Suprapubic skin (tissue), 4 donors: Measurements from ENCODE around the gene FRMPD4. TPM values are rescaled to one million over a fixed set of nuclear protein-coding genes. Genes with fewer than 3 reads are reported as not detected.

Source experiments
- DNase-seq, 2 donors: peaks; one replicate each; pipeline ENCODE4 v3.0.0-alpha.2; 2019; ENCODE audit warnings: low spot score in 2 of 2
- H3K27ac ChIP-seq: fragments of 200-600 bp; sonication (generic); one replicate; pipeline ENCODE4 v1.5.1; 2019
- H3K27me3 ChIP-seq: fragments of 200-600 bp; sonication (generic); one replicate; pipeline ENCODE4 v1.5.1; 2019
- H3K36me3 ChIP-seq: fragments of 200-600 bp; sonication (generic); one replicate; pipeline ENCODE4 v1.5.1; 2019
- H3K4me1 ChIP-seq: fragments of 200-600 bp; sonication (generic); one replicate; pipeline ENCODE4 v1.5.1; 2019
- H3K4me3 ChIP-seq: fragments of 200-600 bp; sonication (generic); one replicate; pipeline ENCODE4 v1.5.1; 2019; ENCODE audit warnings: mild to moderate bottlenecking
- H3K9me3 ChIP-seq: fragments of 200-600 bp; sonication (generic); one replicate; pipeline ENCODE4 v1.5.1; 2019
- EP300 ChIP-seq: sonication (generic); formaldehyde crosslinking; IDR thresholded peaks from one replicate; pipeline ENCODE4 v1.6.1; 2017; ENCODE audit warnings: antibody characterized with exemption
- POLR2A ChIP-seq, 2 donors: fragments of 450-650 bp; IDR thresholded peaks; one replicate each; pipeline ENCODE4 v1.6.1; 2017; ENCODE audit warnings: antibody characterized with exemption in 2 of 2, mild to moderate bottlenecking in 2 of 2, moderate library complexity in 2 of 2
- POLR2AphosphoS5 ChIP-seq, 3 donors: sonication (generic); formaldehyde crosslinking; IDR thresholded peaks; one replicate each; pipeline ENCODE4 v1.6.1; 2017; ENCODE audit warnings: antibody characterized with exemption in 3 of 3
- WGBS: methylation state at CpG from one replicate; pipeline ENCODE4 v1.1.5; 2018; 5-methylcytosine and 5-hydroxymethylcytosine counted together
- total RNA-seq, 4 donors: library from RNA; depleted of rRNA; stranded (reverse); fragments of >200 nt; gene quantifications; one replicate each; pipeline ENCODE4 v1.1.0, GENCODE V29; 2016
- TF ChIP-seq, protein P1 (sequence below), 2 donors: fragments of 200-600 bp in 1 of 2; fragments of 450-650 bp in 1 of 2; sonication (generic) in 1 of 2; IDR thresholded peaks; one replicate each; pipeline ENCODE4 v1.5.1; 2016 to 2019; ENCODE audit warnings: antibody characterized with exemption in 2 of 2, mild to moderate bottlenecking in 1 of 2, moderate library complexity in 1 of 2

Gene FRMPD4
- total RNA-seq, 4 donors from 2014 or later: 0.08 to 0.13 TPM; not detected in 2

GRCh38 chrX:12319003-12319519 lies 180.8 kb downstream of the FRMPD4 start:
- H3K4me1 ChIP-seq: no peaks in the 10 kb centered on the region
- H3K36me3 ChIP-seq: no peaks in the 10 kb centered on the region
- no peaks in the 10 kb centered on the region for H3K9me3 ChIP-seq
- TF ChIP-seq POLR2AphosphoS5 (IDR thresholded peaks at IDR 0.05): no peak
- TF ChIP-seq POLR2A (IDR thresholded peaks at IDR 0.05): no peak
- TF ChIP-seq, protein P1, sequence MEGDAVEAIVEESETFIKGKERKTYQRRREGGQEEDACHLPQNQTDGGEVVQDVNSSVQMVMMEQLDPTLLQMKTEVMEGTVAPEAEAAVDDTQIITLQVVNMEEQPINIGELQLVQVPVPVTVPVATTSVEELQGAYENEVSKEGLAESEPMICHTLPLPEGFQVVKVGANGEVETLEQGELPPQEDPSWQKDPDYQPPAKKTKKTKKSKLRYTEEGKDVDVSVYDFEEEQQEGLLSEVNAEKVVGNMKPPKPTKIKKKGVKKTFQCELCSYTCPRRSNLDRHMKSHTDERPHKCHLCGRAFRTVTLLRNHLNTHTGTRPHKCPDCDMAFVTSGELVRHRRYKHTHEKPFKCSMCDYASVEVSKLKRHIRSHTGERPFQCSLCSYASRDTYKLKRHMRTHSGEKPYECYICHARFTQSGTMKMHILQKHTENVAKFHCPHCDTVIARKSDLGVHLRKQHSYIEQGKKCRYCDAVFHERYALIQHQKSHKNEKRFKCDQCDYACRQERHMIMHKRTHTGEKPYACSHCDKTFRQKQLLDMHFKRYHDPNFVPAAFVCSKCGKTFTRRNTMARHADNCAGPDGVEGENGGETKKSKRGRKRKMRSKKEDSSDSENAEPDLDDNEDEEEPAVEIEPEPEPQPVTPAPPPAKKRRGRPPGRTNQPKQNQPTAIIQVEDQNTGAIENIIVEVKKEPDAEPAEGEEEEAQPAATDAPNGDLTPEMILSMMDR (IDR thresholded peaks at IDR 0.05): no peak
- TF ChIP-seq EP300: no peak
- H3K27ac ChIP-seq: no peak overlapping the region
- 56% methylated on average over 4 of the region's 5 CpGs for WGBS
- no peak for DNase-seq
- no peaks in the 10 kb centered on the region for H3K27me3 ChIP-seq
- H3K4me3 ChIP-seq: no peak overlapping the region

DNA sequence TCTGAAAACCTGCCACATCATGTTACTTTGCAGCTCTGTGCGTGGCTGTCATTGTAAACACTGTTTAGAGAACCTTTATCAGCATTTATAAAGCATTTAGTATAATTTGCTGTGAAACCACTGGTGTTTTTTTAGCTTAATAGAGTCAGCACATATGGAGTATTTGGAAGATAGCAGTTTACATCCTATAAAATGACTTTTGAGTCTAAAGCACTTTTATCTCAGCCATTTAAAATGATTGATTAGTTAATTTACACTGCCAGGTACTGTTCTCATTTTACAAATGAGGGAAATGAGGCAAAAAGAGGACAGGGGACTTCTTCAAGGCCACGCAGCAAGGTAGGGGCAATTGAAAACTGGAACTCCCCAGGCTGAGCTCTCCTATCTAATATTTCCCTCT lies 181.7 kb downstream of the FRMPD4 start:
- 65% methylated on average over 2 of the region's 2 CpGs for WGBS
- Histone ChIP-seq H3K4me1 (no peaks in the 10 kb centered on the region), H3K9me3 (no peaks in the 10 kb centered on the region), H3K27me3 (no peaks in the 10 kb centered on the region), H3K36me3 (no peaks in the 10 kb centered on the region), H3K4me3 (no peak overlapping the region), H3K27ac (no peak overlapping the region)
- DNase-seq: no peak
- TF ChIP-seq POLR2A (IDR thresholded peaks at IDR 0.05) (no peak), POLR2AphosphoS5 (IDR thresholded peaks at IDR 0.05) (no peak), EP300 (no peak)
- TF ChIP-seq, protein P1 (IDR thresholded peaks at IDR 0.05): no peak

DNA sequence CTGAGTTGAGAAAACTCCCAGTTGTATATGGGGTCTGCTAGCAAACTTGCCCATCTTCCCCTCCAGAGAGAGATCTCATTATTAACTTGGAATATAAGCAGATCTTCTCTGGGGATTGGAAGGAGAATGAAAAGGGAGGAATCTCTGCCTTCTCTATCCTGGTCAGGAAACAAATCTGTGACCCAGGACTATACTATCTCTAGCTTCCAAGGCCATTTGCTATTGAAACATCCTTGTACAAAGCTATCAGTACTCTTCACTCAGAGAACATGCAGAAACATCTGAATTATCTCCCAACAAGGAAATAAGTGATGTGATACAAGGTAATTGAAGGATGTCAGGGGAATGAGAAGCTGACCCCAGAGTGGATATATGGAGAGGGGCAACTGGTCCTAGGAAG lies 183.8 kb downstream of the FRMPD4 start:
- Histone ChIP-seq H3K36me3 (no peaks in the 10 kb centered on the region), H3K4me3 (no peak overlapping the region), H3K27ac (no peak overlapping the region), H3K4me1 (no peaks in the 10 kb centered on the region), H3K27me3 (no peaks in the 10 kb centered on the region), H3K9me3 (no peaks in the 10 kb centered on the region)
- no peak for DNase-seq
- TF ChIP-seq POLR2AphosphoS5 (IDR thresholded peaks at IDR 0.05) (no peak), EP300 (no peak), POLR2A (IDR thresholded peaks at IDR 0.05) (no peak)
- TF ChIP-seq, protein P1 (IDR thresholded peaks at IDR 0.05): no peak

DNA sequence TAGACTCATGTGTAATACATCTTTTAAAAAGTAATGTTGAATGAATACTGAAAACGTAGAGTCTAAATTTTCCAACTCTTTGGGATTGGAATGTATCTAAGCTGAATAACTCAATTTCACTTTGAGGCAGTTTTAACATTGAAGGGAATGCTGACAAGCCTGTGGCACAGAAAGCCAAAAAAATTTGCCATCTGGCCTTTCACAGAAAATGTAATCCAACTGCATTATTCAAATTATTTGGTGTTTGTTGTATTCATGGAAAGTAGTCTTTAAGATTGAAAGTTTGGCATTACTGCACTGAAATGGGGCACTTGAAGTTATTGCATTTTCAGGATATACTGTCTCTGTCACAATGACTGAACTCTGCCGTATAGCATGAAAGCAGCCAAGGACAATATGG lies 186.9 kb downstream of the FRMPD4 start:
- Histone ChIP-seq H3K36me3 (no peaks in the 10 kb centered on the region), H3K4me1 (no peaks in the 10 kb centered on the region), H3K4me3 (no peak overlapping the region), H3K27ac (no peak overlapping the region), H3K9me3 (no peaks in the 10 kb centered on the region), H3K27me3 (no peaks in the 10 kb centered on the region)
- no peak for DNase-seq
- WGBS: 61% methylated on average over 2 of the region's 2 CpGs
- TF ChIP-seq POLR2AphosphoS5 (IDR thresholded peaks at IDR 0.05): no peak
- no peak for TF ChIP-seq POLR2A (IDR thresholded peaks at IDR 0.05)
- TF ChIP-seq EP300: no peak
- TF ChIP-seq, protein P1 (IDR thresholded peaks at IDR 0.05): no peak

- no peaks in the 10 kb centered on the region for H3K4me1 ChIP-seq
- no peaks in the 10 kb centered on the region for H3K27me3 ChIP-seq
- H3K36me3 ChIP-seq: no peaks in the 10 kb centered on the region
- TF ChIP-seq POLR2A (IDR thresholded peaks at IDR 0.05) (no peak), POLR2AphosphoS5 (IDR thresholded peaks at IDR 0.05) (no peak), EP300 (no peak)
- TF ChIP-seq, protein P1 (IDR thresholded peaks at IDR 0.05): no peak
- H3K27ac ChIP-seq: no peak overlapping the region
- no peak overlapping the region for H3K4me3 ChIP-seq
- H3K9me3 ChIP-seq: no peaks in the 10 kb centered on the region
- DNase-seq: no peak
These were observed 189.6 kb downstream of the FRMPD4 start for GRCh38 chrX:12327836-12328235.
